RCC 7860 (cell line): ENCODE results near the gene NOD2.

Experiments
- DNase-seq: peaks from one replicate; pipeline ENCODE4 v3.0.0-alpha.2; 2015; ENCODE audit warnings: low spot score
- FAIRE-seq: peaks from 2 replicates; lab custom pipeline; 2012; peaks lifted over from hg19 to GRCh38; lab: Jason Lieb, UNC

The NOD2 gene

GRCh38 chr16:50688867-50689266, 4.5 kb upstream of the NOD2 start:
- FAIRE-seq (no peak), DNase-seq (no peak)

DNA sequence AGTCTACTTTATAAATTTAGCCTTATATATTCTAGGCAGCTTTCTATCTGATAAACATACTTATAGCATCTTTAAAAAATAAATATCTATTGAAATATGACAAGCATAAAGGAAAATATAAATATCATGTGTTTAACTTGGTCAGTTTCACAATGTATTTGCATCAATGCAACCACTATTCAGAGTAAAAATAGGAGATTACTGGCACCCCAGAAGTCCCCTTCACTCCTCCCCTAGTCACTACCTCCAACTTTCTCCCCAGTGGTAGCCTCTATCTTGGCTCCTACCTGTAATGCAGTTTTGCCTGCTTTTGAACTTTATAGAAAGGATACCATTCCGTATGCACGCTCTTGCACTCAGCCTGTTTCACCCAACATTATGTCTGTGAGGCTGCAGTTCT, 3.2 kb upstream of the NOD2 start:
- FAIRE-seq, result no peak
- no peak for DNase-seq

DNA sequence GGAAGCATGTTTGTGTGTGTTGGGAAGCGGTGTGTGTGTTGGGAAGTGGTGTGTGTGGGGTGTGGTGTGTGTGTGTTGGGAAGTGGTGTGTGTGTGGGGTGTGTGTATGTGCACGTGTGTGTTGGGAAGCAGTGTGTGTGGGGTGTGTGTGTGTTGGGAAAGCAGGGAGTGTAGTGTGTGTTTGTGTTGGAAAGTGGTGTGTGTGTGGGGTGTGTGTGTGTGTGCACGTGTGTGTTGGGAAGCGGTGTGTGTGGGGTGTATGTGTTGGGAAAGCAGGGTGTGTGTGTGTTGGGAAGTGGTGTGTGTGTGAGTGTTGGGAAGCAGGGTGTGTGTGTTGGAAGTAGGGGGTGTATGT, 785 bp upstream of the NOD2 start:
- FAIRE-seq (no peak), DNase-seq (no peak)

GRCh38 chr16:50694206-50694605, 800 bp downstream of the NOD2 start:
- FAIRE-seq (no peak), DNase-seq (no peak)

DNA sequence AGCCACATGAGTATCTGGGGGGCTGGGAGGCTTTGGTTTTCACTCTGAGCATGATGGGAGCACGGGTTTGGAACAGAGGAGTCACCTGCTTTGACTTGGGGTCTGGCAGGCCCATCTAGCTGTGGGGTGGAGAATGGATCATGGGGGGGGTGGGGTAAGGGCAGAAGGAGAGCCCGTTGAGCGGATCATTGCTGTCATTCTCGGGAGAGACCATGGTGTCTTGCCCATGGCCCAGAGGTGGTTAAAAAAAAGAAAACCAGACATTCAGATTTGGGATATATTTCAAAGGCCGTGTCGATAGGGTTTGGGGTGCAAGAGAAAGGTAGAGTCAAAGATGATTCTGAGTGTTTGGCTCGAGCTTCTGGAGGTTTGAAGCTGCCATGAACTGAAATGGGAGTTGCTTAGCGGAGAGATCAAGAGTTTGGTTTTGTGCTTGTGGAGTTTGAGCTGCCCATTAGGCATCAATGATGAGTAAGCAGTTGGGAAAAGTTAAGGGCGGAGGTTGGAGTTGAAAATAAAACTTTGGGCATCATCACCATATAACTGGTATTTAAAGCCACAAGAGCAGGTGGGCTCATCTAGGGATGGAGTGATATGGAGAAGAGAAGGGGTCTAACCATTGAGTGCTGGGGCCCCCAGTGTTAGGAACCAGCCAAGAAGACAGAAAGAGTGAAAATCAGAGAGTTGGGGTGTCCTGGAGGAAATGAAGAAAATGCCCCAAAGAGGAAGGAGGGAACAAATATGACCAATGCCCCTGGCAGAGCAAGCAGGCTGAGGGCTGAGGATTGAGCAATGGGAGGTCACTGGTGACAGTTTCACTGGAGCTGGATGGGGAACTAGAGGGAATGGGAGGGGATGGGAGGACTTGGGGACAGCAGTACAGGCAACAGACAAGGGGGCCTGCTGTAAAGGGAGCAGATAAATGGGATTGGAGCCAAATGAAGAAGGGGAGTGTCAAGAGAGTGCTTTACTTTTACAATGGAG, 1.9 kb downstream of the NOD2 start:
- FAIRE-seq, result no peak

DNA sequence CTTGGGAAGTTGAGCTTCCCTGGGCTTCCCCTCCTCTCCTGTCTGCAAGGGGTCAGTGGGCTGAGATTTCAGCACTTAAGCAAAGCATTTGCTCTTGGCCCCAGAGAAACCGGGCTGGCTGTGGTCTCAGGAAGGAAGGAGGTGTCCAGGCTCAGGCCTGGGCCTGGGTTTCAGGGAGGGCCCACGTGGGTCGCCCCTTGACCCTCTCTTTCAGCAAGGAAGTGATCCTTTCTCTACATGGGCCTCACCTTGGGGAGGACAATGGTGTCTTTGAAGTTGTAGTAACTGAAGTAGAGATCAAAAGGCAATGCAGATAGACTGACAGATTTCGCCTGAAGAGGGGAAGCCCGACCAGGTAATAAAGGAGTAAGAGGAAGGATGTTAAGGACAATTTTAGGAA, 2.7 kb downstream of the NOD2 start:
- no peak for DNase-seq
- FAIRE-seq, result no peak

More for the DNA sequence above, 1.9 kb downstream of the NOD2 start:
- no peak for DNase-seq

GRCh38 chr16:50696575-50697420, 3.4 kb downstream of the NOD2 start:
- FAIRE-seq (no peak), DNase-seq (peak; percentile 37)

- FAIRE-seq (no peak), DNase-seq (no peak)
Observed at GRCh38 chr16:50697421-50697715, 4.0 kb downstream of the NOD2 start.

GRCh38 chr16:50697881-50698767, 4.7 kb downstream of the NOD2 start:
- FAIRE-seq (no peak), DNase-seq (no peak)

DNA sequence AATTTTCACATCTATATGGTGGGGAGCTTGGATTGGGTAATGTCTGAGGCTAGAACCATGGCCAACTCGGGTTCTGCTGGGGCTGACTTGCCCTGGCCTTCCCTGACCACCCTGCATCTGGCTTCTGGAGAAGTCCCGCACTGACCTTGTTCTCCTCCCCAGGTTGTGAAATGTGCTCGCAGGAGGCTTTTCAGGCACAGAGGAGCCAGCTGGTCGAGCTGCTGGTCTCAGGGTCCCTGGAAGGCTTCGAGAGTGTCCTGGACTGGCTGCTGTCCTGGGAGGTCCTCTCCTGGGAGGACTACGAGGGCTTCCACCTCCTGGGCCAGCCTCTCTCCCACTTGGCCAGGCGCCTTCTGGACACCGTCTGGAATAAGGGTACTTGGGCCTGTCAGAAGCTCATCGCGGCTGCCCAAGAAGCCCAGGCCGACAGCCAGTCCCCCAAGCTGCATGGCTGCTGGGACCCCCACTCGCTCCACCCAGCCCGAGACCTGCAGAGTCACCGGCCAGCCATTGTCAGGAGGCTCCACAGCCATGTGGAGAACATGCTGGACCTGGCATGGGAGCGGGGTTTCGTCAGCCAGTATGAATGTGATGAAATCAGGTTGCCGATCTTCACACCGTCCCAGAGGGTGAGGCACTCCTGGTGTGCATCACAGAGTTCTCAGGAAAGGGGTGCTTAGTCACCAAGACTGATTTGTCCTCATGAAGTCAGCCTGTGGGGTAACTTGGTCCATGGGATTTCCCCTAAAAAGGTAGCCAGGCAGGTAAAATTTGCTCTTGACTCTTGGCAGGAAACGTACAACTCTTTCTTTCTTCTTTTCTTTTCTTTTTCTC, 6.1 kb downstream of the NOD2 start:
- no peak for FAIRE-seq
- DNase-seq, result no peak

GRCh38 chr16:50702725-50703124, 9.3 kb downstream of the NOD2 start:
- DNase-seq (no peak), FAIRE-seq (no peak)

DNA sequence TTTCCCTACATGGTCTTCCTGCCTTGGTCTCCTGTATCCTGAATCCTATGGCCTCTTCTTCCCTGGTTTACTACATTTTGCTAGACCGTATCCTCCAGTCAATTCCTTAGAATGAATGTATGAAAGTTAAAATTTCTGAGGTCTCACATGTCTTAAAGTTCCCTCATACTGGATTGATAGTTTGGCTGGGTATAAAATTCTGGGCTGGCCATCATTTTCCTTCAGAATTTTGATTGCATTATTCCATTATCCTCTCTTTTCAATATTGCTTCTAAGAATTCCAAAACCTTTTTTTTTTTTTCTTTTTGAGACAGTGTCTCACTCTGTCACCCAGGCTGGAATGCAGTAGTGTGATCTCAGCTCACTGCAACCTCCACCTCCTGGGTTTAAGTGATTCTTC, 10.8 kb downstream of the NOD2 start:
- FAIRE-seq, result no peak
- DNase-seq, result no peak

- FAIRE-seq (no peak), DNase-seq (no peak)
Observed at GRCh38 chr16:50705436-50706110, 12.2 kb downstream of the NOD2 start.

DNA sequence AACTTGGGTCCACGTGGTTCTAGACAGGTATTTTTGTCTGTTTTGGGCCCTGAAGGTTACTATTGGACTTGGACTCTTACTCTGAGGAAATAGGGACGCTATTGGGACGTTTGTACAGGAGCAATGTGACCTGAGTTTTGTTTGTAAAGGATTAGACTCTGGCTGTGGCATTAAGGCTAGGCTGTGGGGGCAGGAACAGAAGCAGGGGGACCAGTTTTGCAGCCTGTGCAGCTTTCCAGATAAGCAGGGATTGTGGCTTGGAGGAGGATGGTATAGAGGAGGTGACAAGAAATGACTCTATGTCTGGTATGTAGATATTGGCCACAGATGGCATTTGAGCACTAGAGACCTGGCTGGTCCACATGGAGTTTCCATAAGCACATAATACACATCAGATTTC, 12.8 kb downstream of the NOD2 start:
- no peak for FAIRE-seq
- no peak for DNase-seq

DNA sequence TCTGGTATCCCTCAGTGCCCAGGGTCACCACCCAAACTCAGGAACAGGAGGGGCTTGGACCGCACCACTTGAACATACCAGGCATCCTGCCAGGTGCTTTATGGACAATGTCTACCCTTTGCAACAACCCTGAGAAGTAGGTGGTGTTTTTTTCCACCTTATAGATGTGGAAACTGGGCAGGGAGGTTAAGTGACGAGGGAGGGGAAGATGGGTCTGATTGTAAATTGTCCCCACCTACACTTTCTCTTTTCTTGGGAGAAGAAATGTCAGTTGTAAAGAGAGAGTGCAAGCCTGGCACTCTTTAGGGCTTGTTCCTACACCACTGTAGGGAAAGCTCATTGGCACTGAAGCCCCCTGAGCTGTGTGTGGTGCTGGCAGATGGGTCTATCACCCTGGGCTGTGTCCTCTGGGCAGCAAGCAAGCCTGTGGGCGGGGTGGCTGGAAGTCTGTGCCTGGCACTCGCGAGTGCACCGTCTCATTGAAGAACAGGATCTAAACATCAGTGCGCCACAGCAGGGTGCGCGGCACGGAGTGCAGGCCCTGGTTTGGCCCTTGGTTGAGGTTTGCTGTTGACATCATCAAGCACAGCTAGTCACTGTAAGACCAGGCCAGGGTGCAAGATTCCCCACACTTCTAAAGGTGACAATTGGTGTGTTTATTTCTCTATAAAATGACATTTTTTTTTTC, 15.1 kb downstream of the NOD2 start:
- no peak for FAIRE-seq
- DNase-seq, result no peak

GRCh38 chr16:50709061-50709684, 15.8 kb downstream of the NOD2 start:
- FAIRE-seq, result no peak

GRCh38 chr16:50709980-50710379, 16.6 kb downstream of the NOD2 start:
- no peak for FAIRE-seq
- no peak for DNase-seq

More at GRCh38 chr16:50709061-50709684, 15.8 kb downstream of the NOD2 start:
- no peak for DNase-seq

DNA sequence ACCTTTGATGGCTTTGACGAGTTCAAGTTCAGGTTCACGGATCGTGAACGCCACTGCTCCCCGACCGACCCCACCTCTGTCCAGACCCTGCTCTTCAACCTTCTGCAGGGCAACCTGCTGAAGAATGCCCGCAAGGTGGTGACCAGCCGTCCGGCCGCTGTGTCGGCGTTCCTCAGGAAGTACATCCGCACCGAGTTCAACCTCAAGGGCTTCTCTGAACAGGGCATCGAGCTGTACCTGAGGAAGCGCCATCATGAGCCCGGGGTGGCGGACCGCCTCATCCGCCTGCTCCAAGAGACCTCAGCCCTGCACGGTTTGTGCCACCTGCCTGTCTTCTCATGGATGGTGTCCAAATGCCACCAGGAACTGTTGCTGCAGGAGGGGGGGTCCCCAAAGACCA, 17.6 kb downstream of the NOD2 start:
- DNase-seq (no peak), FAIRE-seq (no peak)
